Osteoblast (primary cell): ENCODE results near the gene SLAMF6. TPM values are rescaled to one million over a fixed set of nuclear protein-coding genes. Genes with fewer than 3 reads are reported as not detected.
"Not testable (repeated sequence)": the region's sequence is repeated elsewhere in the genome, so short reads cannot be mapped to it uniquely, and the experiment has no call there.

Source experiments
- DNase-seq: peaks from one replicate; pipeline ENCODE4 v3.0.0; 2011; ENCODE audit warnings: low spot score, mixed read lengths; ENCODE audit not compliant: insufficient read length; ENCODE audit errors: missing footprints
- H2AFZ ChIP-seq: 2 replicates; pipeline ENCODE4 v1.6.0; 2011; ENCODE audit warnings: mild to moderate bottlenecking, low read length
- H3K27ac ChIP-seq: 2 replicates; pipeline ENCODE4 v1.5.1; 2011; ENCODE audit warnings: mild to moderate bottlenecking, low read depth, low read length, moderate library complexity
- H3K27me3 ChIP-seq: 2 replicates; pipeline ENCODE4 v1.6.0; 2012; ENCODE audit warnings: mild to moderate bottlenecking, control low read depth, inconsistent platforms, low read length, moderate library complexity; ENCODE audit not compliant: insufficient read depth
- H3K36me3 ChIP-seq: 2 replicates; pipeline ENCODE4 v1.5.1; 2011; ENCODE audit warnings: mild to moderate bottlenecking, low read length, control low read depth, moderate library complexity; ENCODE audit not compliant: insufficient read depth
- H3K4me1 ChIP-seq: 2 replicates; pipeline ENCODE4 v1.5.1; 2011; ENCODE audit warnings: mild to moderate bottlenecking, low read length, control low read depth, moderate library complexity; ENCODE audit not compliant: insufficient read depth
- H3K4me2 ChIP-seq: 2 replicates; pipeline ENCODE4 v1.6.0; 2011; ENCODE audit warnings: mild to moderate bottlenecking, low read length; ENCODE audit not compliant: insufficient read depth
- H3K4me3 ChIP-seq: fragments of 200-600 bp; sonication (generic); 3 replicates; pipeline ENCODE4 v1.5.1; 2012; ENCODE audit warnings: mild to moderate bottlenecking, low read length, inconsistent platforms; ENCODE audit not compliant: insufficient read depth
- H3K79me2 ChIP-seq: 2 replicates; pipeline ENCODE4 v1.6.0; 2012; ENCODE audit warnings: mild to moderate bottlenecking, low read length, control low read depth, inconsistent platforms; ENCODE audit not compliant: insufficient read depth
- H3K9me3 ChIP-seq: 2 replicates; pipeline ENCODE4 v1.5.1; 2011; ENCODE audit warnings: low read depth, low read length, control low read depth
- H4K20me1 ChIP-seq: 2 replicates; pipeline ENCODE4 v1.6.0; 2012; ENCODE audit warnings: mild to moderate bottlenecking, low read length, control low read depth; ENCODE audit not compliant: insufficient read depth
- CTCF ChIP-seq: IDR thresholded peaks from 2 replicates; pipeline ENCODE4 v1.5.1; 2011; ENCODE audit warnings: mild to moderate bottlenecking, low read depth, low read length, moderate library complexity; ENCODE audit errors: extremely low read depth
- total RNA-seq: library from RNA; depleted of rRNA; stranded (reverse); fragments of >200 nt; gene quantifications from 2 replicates; pipeline ENCODE4 v1.2.3, GENCODE V29; 2012

The SLAMF6 gene
- total RNA-seq, 1 donor = not detected

- Histone ChIP-seq H3K9me3 (no peaks in the 10 kb centered on the region), H3K4me3 (no peak overlapping the region), H3K4me1 (no peaks in the 10 kb centered on the region), H3K36me3 (no peaks in the 10 kb centered on the region), H2AFZ (no peak overlapping the region), H4K20me1 (no peaks in the 10 kb centered on the region), H3K27me3 (no peaks in the 10 kb centered on the region), H3K79me2 (no peaks in the 10 kb centered on the region), H3K27ac (no peak overlapping the region), H3K4me2 (no peak overlapping the region)
- no peak for TF ChIP-seq CTCF
- DNase-seq = no peak
Observed at GRCh38 chr1:160500321-160500990, 22.6 kb downstream of the SLAMF6 start.

- Histone ChIP-seq H3K27me3 (no peaks in the 10 kb centered on the region), H3K27ac (no peak overlapping the region), H3K9me3 (no peaks in the 10 kb centered on the region), H3K79me2 (no peaks in the 10 kb centered on the region), H3K4me2 (no peak overlapping the region), H2AFZ (no peak overlapping the region), H3K4me1 (no peaks in the 10 kb centered on the region), H3K36me3 (no peaks in the 10 kb centered on the region), H4K20me1 (no peaks in the 10 kb centered on the region), H3K4me3 (no peak overlapping the region)
- TF ChIP-seq CTCF = no peak
- no peak for DNase-seq
Observed at GRCh38 chr1:160499631-160500030, 23.4 kb downstream of the SLAMF6 start.

GRCh38 chr1:160498301-160499065 is 24.6 kb downstream of the SLAMF6 start:
- not testable (repeated sequence) for H3K79me2 ChIP-seq, H3K4me2 ChIP-seq, H3K9me3 ChIP-seq, H4K20me1 ChIP-seq, H3K36me3 ChIP-seq, H3K27ac ChIP-seq, H3K4me1 ChIP-seq, H3K27me3 ChIP-seq, H3K4me3 ChIP-seq, H2AFZ ChIP-seq, DNase-seq

GRCh38 chr1:160496334-160496733 is 26.7 kb downstream of the SLAMF6 start:
- no peak for DNase-seq
- Histone ChIP-seq H3K9me3 (no peaks in the 10 kb centered on the region), H3K4me3 (no peak overlapping the region), H4K20me1 (no peaks in the 10 kb centered on the region), H3K4me2 (no peak overlapping the region), H3K79me2 (no peaks in the 10 kb centered on the region), H2AFZ (no peak overlapping the region), H3K4me1 (no peaks in the 10 kb centered on the region), H3K27ac (no peak overlapping the region), H3K27me3 (no peaks in the 10 kb centered on the region), H3K36me3 (no peaks in the 10 kb centered on the region)
- TF ChIP-seq CTCF = no peak
